ENCODE measurements around the gene JUND.
"Not testable (repeated sequence)": the region's sequence is repeated elsewhere in the genome, so short reads cannot be mapped to it uniquely, and the experiment has no call there.

The JUND gene

GRCh38 chr19:18281082-18282020, at the start of gene JUND:
JUND (minus strand) TSS chr19:18281622; CDS start chr19:18281484, 138 bp downstream.
- DNase-seq = peak; percentile 95

- DNase-seq = no peak
Observed at GRCh38 chr19:18330868-18331267, 49.4 kb upstream of the JUND start.

- no peak for DNase-seq
Observed at GRCh38 chr19:18329035-18329376, 47.6 kb upstream of the JUND start.

- peak; percentile 88 for DNase-seq
Observed at GRCh38 chr19:18328340-18329034, 47.1 kb upstream of the JUND start.

GRCh38 chr19:18326772-18327171, 45.4 kb upstream of the JUND start:
- DNase-seq = no peak

GRCh38 chr19:18324373-18324731, 42.9 kb upstream of the JUND start:
- DNase-seq = not testable (repeated sequence)

GRCh38 chr19:18322759-18323460, 41.5 kb upstream of the JUND start, which contains the start of gene LSM4:
LSM4 (minus strand) TSS chr19:18323076; CDS start chr19:18323020, 56 bp downstream.
- peak; percentile 99 for DNase-seq

- peak; percentile 16 for DNase-seq
Observed at GRCh38 chr19:18322318-18322758, 40.9 kb upstream of the JUND start.

- no peak for DNase-seq
Observed at GRCh38 chr19:18321734-18322102, 40.3 kb upstream of the JUND start.

- no peak for DNase-seq
Observed at GRCh38 chr19:18320865-18321733, 39.7 kb upstream of the JUND start.

GRCh38 chr19:18319591-18320135, 38.2 kb upstream of the JUND start:
- DNase-seq = no peak

GRCh38 chr19:18317961-18318800, 36.8 kb upstream of the JUND start:
- peak; percentile 48 for DNase-seq

- DNase-seq = no peak
Observed at GRCh38 chr19:18313398-18313797, 32.0 kb upstream of the JUND start.

GRCh38 chr19:18312092-18312534, 30.7 kb upstream of the JUND start:
- no peak for DNase-seq

- DNase-seq = no peak
Observed at GRCh38 chr19:18311502-18312091, 30.2 kb upstream of the JUND start.

GRCh38 chr19:18310966-18311365, 29.5 kb upstream of the JUND start:
- no peak for DNase-seq

- no peak for DNase-seq
Observed at GRCh38 chr19:18310118-18310909, 28.9 kb upstream of the JUND start.

GRCh38 chr19:18309525-18310064, 28.2 kb upstream of the JUND start:
- DNase-seq = no peak

GRCh38 chr19:18308948-18309325, 27.5 kb upstream of the JUND start:
- DNase-seq = no peak
